Activated CD4-positive, alpha-beta T cell treated with anti-CD3 and anti-CD28 coated beads for 48 hours (primary cell): Measurements from ENCODE around the gene YTHDC1.
A peak's percentile ranks its signal among the peaks of the same experiment; 100 is the strongest.
"Not testable (repeated sequence)": the region's sequence is repeated elsewhere in the genome, so short reads cannot be mapped to it uniquely, and the experiment has no call there.

ENCODE experiments used
- DNase-seq: peaks from one replicate; pipeline ENCODE4 v3.0.0-alpha.2; 2020

YTHDC1 gene

DNA sequence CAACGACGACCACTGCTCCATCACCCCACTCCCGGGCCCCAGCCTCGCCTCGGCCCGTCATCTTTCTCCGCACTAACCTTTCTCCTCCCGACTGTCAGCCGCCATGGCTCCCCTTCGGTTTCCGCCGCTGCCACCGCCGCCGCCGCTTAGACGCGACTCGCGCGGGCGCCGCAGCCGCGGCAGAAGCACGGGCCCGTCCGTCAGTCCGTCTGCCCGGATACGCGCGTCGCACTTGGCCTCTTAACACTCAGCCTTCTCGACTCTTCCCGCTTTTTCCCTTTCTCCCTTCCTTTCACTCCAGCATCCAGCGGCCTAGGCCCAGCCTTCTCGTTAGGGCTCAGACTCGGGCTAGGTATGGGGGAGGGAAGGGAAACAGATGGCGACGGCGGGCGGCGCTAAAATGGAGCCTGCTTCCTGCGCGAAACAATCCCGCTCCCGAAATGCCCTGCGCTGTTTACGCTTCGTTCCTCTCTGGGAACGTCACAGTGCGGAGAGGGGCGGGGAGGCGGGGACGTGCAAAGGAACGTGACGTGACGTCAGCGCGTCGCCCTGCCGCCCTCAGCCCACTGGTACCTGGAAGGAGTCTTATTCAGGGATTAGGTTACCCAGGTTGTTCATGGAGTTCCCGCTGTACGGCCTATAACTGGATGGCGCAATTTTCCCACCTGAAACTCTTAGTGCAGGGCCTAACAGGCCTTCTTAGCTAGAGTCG, at the start of gene YTHDC1:
Gene YTHDC1, minus strand, starts transcription at position 442 of the 712 bp plus-strand sequence. Its CDS starts 337 bp downstream, at position 105.
- DNase-seq, result peak; percentile 97

DNA sequence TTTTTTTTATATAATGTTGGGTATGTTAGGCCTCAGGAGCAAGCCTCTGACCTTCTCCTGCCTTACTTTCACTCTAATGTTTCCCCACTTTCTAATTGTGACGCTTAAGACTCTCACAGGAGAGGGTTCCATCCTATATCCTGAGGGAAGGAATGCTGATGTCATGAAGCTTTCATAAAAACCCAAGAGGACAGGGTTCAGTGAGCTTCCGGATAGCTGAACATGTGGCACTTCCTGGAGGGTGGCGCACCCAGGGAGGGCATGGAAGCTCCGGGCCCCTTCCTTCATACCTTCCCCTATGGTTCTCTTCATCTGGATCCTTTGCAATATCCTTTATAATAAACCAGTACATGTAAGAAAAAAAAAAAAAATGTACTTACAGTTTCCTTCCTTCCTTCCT, 49.4 kb upstream of the YTHDC1 start:
- no peak for DNase-seq

DNA sequence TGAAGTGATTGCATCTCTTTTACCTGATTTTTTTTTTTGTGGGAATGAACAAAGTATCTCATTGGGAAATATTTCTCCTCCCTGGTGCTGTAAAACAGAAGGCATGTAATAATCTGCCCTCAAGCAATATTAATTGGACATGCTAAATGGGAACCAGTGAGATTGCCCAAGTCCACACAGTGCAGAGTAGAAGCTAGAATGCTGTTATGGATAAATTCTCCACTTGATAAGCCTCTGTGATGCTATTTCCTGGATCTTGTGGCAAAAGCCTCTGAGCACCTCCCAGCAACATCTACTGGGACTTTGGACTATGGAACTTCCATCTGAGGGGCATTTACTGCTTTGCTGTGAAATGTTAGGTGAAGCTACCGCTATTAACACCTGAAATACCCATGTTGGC, 46.9 kb upstream of the YTHDC1 start:
- DNase-seq, result no peak

DNA sequence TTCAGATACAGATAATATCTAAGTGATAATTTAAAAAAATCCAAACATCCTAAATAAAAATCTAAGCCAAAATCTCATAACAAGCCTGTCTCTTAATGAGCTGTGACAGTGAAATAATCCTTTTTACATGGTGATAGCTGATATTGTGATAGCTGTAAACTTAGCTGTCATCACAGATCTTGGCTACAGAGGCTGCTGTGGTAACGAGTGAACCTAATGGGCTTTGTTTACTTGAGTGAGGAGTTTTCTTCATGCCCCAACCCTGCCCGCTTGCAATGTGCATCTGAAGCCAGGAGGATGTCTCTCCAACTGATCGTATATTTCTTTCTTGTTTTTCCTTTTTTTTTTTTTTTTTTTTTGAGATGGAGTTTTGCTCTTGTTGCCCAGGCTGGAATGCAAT, 41.5 kb upstream of the YTHDC1 start:
- no peak for DNase-seq

DNA sequence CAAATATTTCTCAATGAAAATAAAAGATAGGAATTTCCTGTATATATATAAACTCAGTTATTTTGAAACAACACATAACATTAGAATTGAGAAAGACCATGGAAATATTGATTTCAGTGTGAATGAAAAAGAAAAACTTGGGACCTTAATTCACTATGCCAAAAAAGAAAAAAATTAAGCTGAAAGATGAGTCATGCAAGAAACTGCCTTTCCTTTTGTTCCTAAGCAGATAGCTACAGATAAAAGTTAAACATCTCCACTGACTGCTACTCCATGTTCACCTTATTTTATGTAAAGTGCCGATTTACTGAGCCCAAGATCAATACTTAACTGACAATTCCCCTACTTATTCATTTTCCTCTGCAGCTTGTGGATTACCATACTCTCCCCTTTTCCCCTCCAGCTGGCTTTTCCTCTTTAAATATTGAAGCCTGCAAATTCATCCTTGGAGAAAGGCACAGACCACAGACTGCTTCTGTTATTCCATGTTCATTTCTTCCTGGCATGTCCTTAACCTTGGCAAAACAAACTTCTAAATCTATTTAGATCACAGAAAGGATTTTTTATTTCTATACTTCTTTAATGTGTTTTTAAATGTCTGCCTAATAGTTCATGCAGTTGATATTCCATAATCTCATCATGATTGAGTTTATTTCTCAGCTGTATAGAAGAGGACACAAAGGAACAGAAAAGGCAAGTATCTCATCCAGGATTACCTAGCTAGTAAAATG, 40.5 kb upstream of the YTHDC1 start:
- no peak for DNase-seq

DNA sequence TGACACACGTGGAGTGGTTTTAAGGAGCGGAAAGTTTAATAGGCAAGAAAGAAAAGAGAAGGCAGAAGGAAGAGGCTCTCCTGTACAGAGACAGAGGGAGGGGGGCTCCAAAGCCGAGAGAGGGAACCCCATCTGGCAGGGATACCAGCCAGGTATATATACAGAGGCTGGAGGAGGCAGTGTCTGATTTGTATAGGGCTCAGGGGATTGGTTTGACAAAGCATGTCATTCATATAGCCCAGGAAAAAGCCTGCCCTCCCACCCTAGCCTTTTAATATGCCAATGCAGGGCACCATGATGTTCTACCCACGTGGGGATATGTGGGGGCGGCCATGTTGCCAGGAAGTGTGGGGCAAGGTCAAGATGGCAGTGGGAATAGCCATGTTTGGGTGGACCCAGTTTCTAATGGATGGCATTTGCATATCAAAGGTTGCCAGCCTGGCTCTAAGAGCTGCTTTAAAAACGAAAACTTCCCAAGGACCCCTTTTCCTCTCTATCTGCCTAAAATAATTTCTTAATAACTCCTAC, 39.6 kb upstream of the YTHDC1 start:
- not testable (repeated sequence) for DNase-seq

DNA sequence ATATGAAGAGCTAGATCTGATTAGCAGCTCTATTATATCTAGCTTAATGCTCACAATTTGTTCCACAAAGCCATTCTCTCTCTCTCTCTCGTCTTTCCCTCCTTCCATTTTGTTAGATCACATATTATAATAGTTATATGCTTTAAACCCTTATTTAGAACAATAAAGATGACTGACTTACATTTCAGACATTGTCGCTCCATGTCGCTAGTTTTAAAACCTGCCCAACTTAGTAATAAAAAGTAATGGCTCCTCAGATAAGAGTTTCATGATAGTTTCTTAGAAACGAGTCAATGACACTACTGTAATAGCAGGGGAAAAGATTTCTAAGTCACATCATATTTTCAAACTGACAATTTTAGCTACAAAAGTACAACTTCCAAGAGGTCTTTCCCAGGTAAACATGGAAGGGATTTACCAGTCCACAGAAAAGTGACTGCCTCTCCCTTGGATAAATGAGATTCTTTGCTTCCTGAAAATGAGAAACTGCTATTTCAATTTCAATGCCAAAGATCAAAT, 38.5 kb upstream of the YTHDC1 start:
- no peak for DNase-seq

DNA sequence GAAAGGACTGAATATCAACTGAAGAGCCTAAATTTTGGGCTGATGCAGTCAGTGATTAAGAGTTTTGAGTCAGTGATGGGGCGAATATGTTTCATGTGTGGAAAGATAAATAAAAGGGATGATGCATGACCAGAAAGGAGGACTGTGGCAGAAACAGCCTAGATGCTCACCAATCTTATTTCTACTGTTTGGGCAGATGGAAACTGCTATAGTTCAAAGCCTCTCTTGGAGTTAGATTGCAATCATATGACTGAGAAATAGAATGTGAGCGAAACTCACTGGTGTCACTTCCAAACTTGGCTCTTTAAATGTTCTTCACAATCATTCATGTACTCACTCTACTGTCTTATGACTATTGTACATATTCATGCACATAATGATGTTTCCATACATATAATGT, 35.4 kb upstream of the YTHDC1 start:
- no peak for DNase-seq

DNA sequence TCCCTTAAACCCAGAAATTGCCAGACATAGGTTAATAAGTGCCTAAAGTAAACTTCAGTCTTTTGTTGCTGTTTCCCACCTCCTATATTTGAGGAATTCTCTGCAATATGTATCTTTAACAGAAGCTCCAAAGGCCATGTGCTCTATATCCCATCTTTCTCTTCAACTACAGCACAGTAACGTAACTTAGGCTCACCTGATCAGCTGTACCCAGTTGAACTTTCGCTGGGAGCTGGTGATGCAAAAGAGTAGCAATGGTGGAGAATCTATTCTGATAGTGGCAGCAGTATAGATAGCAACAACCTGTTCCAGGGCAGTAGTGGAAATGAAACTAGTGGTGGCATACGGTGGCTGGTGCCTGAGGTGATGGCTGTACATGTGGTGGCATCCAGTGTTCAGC, 33.2 kb upstream of the YTHDC1 start:
- no peak for DNase-seq

DNA sequence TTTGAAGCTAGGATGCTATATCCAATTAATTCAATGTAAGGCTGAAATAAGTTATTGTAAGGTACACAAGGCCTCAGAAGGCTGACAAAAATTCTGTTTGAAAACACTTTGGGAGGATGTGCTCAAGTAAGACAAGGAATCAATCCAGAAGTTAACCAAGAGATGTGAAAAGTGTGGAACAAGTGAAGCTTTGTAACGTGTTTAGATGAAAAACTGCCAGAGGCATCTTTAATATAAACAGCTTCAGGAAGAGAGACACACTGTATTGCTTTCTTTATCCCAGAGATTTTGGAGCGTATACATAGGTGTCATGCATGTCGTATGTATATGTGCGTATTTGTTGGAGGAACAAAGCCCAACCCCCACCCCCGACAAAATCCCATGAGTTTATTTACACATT, 28.3 kb upstream of the YTHDC1 start:
- no peak for DNase-seq

DNA sequence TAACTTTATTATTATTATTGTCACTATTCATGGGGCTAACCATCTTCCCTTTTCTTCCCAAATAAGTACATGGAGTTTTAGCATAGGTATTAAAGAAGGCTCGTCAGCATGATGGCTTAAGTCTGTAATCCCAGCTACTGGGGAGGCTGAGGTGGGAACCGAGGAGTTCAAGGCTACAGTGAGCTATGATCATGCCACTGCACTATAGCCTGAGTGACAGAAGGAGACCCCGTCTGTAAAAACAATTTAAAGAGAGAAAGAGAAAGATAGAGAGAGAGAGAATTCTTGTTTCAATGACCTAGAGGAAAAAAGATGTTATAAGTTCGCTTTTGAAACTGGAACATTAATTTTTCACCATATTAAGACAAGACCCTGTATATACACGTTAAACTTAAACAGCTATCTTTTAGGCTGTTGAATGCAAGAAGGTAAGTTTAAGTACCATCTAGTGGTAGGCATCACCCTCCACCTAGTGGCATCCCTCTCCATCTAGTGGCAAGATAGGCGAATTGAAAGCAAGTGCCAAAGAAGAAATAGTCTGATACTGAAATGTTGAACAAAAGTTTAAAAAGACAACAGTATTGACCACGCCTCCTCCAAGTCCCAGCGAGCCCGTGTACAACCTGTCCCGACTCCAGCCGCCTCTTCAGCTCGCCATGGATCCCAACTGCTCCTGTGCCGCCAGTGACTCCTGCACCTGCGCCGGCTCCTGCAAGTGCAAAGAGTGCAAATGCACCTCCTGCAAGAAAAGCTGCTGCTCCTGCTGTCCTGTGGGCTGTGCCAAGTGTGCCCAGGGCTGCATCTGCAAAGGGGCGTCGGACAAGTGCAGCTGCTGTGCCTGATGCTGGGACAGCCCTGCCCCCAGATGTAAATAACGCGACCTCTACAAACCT, 26.0 kb upstream of the YTHDC1 start:
- DNase-seq, result peak; percentile 50

DNA sequence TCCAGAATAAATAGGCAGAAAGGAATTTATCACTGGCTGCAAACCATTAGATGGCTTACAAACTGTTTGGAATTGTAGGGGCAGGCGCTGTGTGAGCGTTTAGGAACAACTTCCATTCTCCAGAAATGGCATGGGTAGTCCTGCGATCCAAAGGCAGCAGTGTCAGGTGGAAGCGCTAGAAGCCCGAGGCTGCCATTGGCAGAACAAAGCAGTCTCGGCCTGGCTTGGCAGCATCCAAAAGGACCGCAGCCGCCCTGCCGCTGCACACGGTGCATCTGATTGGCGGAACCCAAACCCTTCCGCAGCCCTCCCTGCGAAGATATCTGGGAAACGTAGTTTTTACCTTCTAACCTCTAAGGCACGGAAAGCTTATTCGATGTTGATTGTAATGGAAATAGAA, 23.6 kb upstream of the YTHDC1 start:
- peak; percentile 74 for DNase-seq

DNA sequence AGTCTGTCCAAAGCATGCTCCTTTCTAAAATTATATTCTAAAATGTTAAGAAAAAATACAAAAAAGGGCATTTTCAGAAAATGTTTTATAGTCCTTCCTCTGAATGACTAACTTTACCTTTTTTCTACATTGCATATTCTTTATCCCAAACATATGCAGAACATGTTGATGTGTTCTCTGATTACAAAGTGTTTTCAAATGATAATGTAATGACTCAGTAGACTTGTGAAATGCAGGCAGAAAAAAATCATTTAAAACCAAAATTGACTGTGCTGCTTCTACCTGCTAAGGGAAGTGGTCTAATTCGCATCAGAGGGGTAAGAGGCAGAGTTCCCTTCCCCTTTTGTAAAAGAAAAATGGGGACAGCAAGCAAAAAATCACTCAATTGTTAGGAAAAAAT, 22.7 kb upstream of the YTHDC1 start:
- no peak for DNase-seq

DNA sequence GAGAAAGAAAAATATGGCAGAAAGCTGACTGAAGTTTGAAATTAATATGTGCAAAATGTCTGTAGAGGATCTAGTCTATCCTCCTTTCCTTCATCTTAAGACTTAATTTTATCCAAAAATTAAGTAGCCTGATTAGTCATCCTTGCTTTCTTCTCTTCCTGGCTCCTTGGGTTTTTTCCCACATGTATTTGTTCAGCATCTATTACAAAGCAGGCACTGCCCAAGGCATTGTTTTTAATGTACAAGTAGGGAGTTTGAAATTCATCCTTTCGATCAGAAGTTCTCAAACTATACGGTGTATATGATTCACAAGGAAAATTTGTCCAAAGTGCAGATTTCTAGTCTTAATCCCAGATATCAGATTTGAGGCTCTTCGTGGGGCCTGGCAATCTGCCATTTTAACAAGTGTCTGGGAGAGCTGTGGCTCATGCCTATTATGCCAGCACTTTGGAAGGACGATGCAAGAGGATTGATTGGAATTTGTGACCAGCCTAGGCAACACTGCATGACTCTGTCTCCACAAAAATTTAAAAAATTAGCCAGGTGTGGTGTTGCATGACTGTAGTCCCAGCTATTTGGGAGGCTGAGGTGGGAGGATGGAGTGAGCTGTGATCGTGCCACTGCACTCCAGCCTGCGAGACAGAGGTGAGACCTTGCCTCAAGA, 19.4 kb upstream of the YTHDC1 start:
- no peak for DNase-seq

DNA sequence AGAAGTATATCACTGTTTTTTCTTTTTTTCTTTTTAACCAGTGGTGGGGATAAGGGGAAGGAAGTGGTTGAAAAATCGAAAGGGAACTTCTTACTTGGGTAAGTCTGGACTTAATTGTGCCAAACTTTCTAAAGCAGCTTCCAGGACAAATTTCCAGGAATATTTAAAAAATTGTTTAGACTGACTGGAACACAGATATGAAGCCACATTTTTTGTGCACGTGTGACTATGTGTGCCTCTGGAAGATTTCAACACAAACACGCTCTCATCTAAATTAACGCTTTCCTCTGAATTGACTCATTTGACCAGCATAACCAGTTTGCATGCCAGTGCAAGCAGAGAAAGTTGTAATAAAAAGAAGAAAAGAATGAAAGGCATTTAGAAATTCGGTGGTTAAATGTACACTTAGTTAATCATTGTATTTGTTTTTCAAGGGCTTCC, 18.8 kb upstream of the YTHDC1 start:
- no peak for DNase-seq

DNA sequence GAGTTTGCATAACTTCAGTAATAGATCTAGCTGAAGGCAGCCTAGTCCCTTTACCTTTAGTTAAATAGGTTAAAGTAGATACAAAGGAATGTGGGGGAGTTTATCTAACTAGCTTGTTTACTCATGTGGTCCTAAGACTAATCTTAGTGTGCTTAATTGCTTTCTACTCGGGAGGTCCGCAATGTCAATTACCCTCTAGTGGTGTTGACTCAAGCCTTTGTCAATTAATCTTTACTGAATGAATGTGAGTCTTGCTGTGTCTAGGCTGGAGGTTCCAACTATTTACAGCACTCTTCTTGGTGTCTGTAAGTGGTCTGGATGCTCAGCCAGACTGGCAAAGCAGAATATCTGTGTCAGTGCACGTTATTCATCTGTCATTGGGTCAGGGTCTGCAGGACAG, 17.9 kb upstream of the YTHDC1 start:
- no peak for DNase-seq

DNA sequence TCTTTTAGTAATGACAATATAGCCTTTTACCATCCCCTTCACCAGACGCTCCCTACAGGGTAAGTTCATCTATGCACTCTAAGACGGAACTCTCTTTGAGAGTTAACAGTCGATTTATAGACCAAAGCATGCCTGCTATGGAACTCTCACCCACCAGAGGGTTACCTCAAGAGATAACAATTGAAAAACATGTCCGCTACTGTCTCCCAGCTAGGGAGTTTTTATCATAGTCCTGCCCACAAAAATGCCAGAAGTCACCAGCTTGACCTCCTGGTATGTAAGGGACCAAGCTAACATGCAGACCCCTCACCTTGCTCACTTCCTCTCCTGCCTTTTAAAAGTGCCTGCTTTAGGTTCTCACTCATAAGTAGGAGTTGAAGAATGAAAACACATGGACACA, 16.7 kb upstream of the YTHDC1 start:
- DNase-seq, result no peak

DNA sequence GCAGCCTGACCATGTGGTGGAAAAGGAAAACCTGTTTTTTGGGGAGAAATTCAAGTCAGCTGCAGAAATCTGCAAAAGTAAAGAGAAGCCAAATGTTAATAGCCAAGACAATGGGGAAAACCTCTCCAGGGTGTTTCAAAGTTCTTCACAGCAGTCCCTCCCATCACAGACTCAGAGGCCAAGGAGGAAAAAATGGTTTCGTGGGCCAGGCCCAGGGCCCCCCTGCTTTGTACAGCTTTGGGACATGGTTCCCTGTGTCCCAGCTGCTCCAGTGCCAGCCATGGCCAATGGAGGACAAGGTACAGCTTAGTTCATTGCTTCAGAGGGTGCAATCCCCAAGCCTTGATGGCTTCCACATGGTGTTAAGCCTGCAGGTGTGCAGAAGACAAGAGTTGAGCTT, 15.2 kb upstream of the YTHDC1 start:
- DNase-seq, result no peak

DNA sequence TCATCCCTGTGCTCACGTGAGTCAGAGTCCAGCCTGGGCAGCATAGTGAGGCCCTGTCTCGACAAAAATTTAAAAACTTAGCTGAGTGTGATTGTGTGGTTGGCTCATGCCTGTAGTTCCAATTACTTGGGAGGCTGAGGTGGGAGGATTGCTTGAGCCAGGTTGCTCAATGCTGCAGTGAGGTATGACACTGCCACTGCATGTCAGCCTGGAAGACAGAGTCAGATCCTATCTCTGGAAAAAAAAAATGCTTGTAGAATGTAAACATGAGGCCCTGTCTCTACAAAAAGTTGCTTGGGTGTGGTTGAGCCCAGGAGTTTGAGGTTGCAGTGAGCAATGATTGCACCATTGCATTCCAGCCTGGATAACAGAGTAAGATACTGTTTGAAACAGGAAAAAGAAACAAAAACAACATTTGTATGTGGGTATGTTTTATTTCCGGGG, 11.3 kb upstream of the YTHDC1 start:
- DNase-seq, result no peak

DNA sequence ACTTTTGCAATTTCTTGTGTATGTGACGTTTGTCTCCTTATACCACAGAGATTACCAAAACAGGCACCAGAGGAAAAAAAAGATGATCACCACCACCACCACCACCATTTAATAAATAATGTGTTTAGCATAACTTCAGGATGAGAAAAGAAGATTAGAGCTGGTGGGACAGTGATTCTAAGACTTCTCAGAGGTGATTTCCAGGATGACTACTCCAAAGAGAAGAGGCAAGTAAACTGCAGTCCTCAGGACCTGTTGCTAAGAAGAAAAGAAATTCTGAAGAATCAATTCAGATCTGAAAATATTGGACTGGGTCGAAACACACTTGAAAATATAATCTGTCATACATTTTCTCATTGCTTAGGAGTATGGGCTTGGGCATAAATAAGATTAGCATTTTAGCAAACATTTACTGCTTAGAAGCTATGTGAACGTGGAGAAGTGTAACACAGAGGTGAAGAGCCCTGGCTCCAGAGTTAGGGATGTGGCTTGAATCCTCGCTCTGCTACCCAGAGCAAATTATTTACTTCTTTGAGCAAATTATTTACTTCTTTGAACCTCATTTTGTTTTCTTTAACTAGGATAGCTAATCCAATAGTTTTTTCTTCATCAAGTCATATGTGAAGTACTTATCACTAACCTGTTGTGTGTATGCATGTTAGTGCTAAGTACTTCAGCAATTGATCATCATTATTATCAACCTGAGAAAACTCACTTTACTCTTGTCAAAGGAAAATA, 10.5 kb upstream of the YTHDC1 start:
- DNase-seq, result no peak

DNA sequence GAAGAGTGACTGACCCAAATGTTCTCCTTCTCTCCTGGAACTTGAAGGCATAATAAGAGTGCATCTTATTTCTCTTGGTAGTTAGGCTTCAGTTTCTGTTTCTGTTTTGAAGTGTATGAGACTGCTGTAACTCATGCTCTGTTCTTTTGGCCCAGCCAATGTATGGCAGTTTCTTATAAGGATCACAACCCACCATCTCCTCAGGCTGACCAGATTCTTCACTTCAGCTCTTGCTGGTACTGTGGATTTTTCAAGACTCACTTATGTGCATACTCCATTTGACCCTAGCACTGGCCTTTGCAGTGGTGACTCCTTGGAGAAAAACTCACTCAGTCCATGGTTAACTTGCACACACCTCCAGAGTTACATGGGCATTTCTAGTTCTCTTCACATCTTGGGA, 9.6 kb upstream of the YTHDC1 start:
- no peak for DNase-seq

DNA sequence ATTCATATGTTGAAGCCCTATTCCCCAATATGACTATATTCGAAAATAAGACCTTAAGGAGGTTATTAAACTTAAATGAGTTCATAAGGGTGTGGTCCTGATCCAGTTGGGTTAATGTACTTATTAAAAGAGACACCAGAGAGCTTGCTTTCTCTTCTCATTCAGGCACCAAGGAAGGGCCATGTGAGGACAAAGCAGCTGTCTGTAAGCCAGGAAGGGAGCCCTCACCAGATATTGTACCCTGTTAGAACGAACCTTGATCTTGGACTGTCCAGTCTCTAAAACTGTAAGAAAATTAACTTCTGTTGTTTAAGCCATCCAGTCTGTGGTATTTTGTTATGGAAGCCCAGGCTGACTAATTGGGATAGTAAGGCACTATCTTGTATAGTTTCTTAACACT, 9.1 kb upstream of the YTHDC1 start:
- DNase-seq, result no peak
